G401.6 (cell line): ENCODE measurements around the gene RNU2-1.
"Not testable (repeated sequence)": the region's sequence is repeated elsewhere in the genome, so short reads cannot be mapped to it uniquely, and the experiment has no call there.

ENCODE experiments used
- FAIRE-seq: peaks from 2 replicates; lab custom pipeline; 2012; peaks lifted over from hg19 to GRCh38; lab: Jason Lieb, UNC

The RNU2-1 gene

GRCh38 chr17:43233877-43234276, at the start of gene RNU2-1:
Gene RNU2-1 (minus strand): TSS chr17:43233977.
- not testable (repeated sequence) for FAIRE-seq

GRCh38 chr17:43272914-43273313, 39.1 kb upstream of the RNU2-1 start:
- FAIRE-seq, result not testable (repeated sequence)

GRCh38 chr17:43272483-43272882, 38.7 kb upstream of the RNU2-1 start:
- FAIRE-seq, result not testable (repeated sequence)

GRCh38 chr17:43270552-43271504, 37.1 kb upstream of the RNU2-1 start:
- FAIRE-seq, result not testable (repeated sequence)

GRCh38 chr17:43246456-43246855, 12.7 kb upstream of the RNU2-1 start:
- not testable (repeated sequence) for FAIRE-seq

GRCh38 chr17:43240596-43241352, 7.0 kb upstream of the RNU2-1 start:
- FAIRE-seq, result not testable (repeated sequence)

- not testable (repeated sequence) for FAIRE-seq
Measured at GRCh38 chr17:43239597-43239996, 5.8 kb upstream of the RNU2-1 start.

GRCh38 chr17:43233263-43233662, 514 bp downstream of the RNU2-1 start:
- FAIRE-seq, result not testable (repeated sequence)

GRCh38 chr17:43232021-43232699, 1.6 kb downstream of the RNU2-1 start:
- not testable (repeated sequence) for FAIRE-seq

- FAIRE-seq, result not testable (repeated sequence)
Measured at GRCh38 chr17:43231205-43232020, 2.4 kb downstream of the RNU2-1 start.

- not testable (repeated sequence) for FAIRE-seq
Measured at GRCh38 chr17:43228020-43228782, 5.6 kb downstream of the RNU2-1 start, which contains the start of gene CCDC200. Gene CCDC200 (minus strand): TSS chr17:43228623. CDS start chr17:43228554, 69 bp downstream.

- no peak for FAIRE-seq
Measured at GRCh38 chr17:43226393-43226792, 7.4 kb downstream of the RNU2-1 start.

GRCh38 chr17:43224146-43224705, 9.6 kb downstream of the RNU2-1 start:
- no peak for FAIRE-seq

GRCh38 chr17:43220511-43221125, 13.2 kb downstream of the RNU2-1 start:
- no peak for FAIRE-seq

GRCh38 chr17:43219746-43220380, 13.9 kb downstream of the RNU2-1 start:
- FAIRE-seq, result no peak

GRCh38 chr17:43219001-43219400, 14.8 kb downstream of the RNU2-1 start:
- FAIRE-seq, result no peak

GRCh38 chr17:43217614-43218087, 16.1 kb downstream of the RNU2-1 start:
- no peak for FAIRE-seq

GRCh38 chr17:43216762-43217613, 16.8 kb downstream of the RNU2-1 start:
- FAIRE-seq, result no peak
